Muscle layer of duodenum (tissue), 2 donors: ENCODE results near the gene NR3C2.

Source experiments
- H3K27ac ChIP-seq: one replicate; pipeline ENCODE4 v1.7.0; 2013; ENCODE audit warnings: mild to moderate bottlenecking, low read length
- H3K27me3 ChIP-seq: one replicate; pipeline ENCODE4 v1.7.0; 2013; ENCODE audit warnings: low read depth, mild to moderate bottlenecking, control low read depth, low read length
- H3K36me3 ChIP-seq, 2 donors: one replicate each; pipeline ENCODE4 v1.7.0; 2013; ENCODE audit warnings: low read length in 2 of 2, control low read depth in 1 of 2, mild to moderate bottlenecking in 1 of 2; ENCODE audit not compliant: insufficient read depth in 2 of 2, control insufficient read depth in 1 of 2
- H3K4me1 ChIP-seq, 2 donors: one replicate each; pipeline ENCODE4 v1.7.0; 2013; ENCODE audit warnings: low read length in 2 of 2, mild to moderate bottlenecking in 2 of 2, control low read depth in 1 of 2, moderate library complexity in 1 of 2; ENCODE audit not compliant: insufficient read depth in 2 of 2, control insufficient read depth in 1 of 2
- H3K4me3 ChIP-seq, 2 donors: one replicate each; pipeline ENCODE4 v1.7.0; 2013; ENCODE audit warnings: low read length in 2 of 2, low read depth in 1 of 2, mild to moderate bottlenecking in 1 of 2
- H3K9me3 ChIP-seq, 2 donors: one replicate each; pipeline ENCODE4 v1.7.0; 2013; ENCODE audit warnings: low read length in 2 of 2, control low read depth in 1 of 2, mild to moderate bottlenecking in 1 of 2; ENCODE audit not compliant: control insufficient read depth in 1 of 2
- donor health status: healthy.

The NR3C2 gene

DNA sequence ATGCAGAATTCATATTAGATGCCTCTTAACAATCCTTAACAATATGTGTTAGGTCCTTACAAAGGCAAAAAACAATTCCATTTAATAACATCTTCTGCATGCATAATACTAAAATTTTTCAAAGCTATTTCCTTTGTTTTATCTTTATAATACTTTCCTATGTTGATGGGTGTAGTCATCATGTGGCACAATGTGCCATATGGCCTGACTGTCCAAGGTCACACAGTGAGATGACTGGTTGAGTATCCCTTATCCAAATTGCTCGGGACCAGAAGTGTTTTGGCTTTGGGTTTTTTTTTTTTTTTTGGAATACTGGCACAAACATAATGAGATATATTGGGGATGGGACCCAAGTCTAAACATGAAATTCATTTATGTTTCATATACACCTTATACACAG lies 77.7 kb downstream of the NR3C2 start:
- no peak overlapping the region for H3K27ac ChIP-seq
- H3K36me3 ChIP-seq = no peaks in the 10 kb centered on the region
- H3K4me3 ChIP-seq = no peak overlapping the region
- peaks cover 0 to 9% of the 10 kb centered on the region in 2 donors for H3K4me1 ChIP-seq
- no peaks in the 10 kb centered on the region for H3K9me3 ChIP-seq
- H3K27me3 ChIP-seq = no peaks in the 10 kb centered on the region

DNA sequence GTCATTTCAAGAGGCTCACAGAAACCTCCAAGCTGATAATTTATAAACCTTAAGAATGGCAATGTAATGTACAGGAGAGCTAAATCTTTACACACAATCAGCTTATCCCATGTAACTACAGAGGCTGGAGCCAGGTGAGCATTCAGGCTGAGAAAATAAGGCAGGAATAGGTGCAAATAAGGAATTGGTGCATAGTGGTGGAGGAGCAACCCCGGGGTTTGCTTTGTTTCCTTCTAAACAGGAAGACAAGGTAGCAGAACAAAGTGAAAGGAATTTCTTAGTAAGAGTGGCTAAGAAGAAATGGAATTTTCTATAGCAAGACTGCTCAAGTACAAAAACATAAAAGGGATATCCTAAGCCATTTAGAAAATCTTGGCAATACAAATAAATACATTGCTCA lies 82.4 kb downstream of the NR3C2 start:
- H3K4me1 ChIP-seq = peaks cover 0 to 10% of the 10 kb centered on the region in 2 donors
- H3K27ac ChIP-seq = no peak overlapping the region
- no peaks in the 10 kb centered on the region for H3K27me3 ChIP-seq

DNA sequence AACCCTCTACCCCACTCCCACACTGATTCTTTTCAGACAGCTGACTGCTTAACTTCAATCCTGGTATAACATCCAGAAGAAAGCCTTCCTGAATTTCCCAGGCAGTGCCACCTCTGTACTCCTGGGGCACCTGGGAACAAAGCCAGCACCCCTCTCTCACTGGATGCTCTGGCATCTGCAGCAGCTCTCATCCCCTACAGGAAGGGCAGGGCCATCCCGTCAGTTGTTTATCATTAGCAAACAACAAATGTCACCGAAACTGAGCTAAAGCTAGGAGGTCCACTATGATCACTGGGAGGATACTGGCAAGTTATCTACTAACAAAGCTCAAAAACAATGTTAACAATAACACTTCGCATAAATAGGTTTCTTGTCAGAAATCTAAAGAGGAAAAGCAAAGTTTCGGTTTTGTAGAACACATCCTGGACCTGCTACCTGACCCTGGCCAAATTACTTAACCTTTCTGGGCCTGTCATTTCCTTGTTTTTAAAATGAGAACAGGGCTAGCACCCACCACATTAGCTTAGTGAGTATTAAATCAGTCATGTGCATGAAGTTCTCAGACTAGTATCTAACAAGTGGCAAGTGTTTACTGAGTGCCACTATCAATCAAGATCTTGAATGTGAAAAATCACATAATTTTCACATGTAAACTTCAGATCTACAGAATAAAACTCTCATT lies 86.6 kb downstream of the NR3C2 start:
- Histone ChIP-seq H3K27me3 (no peaks in the 10 kb centered on the region), H3K36me3 (no peaks in the 10 kb centered on the region), H3K9me3 (no peaks in the 10 kb centered on the region), H3K27ac (no peak overlapping the region), H3K4me3 (no peak overlapping the region), H3K4me1 (peaks cover 0 to 10% of the 10 kb centered on the region in 2 donors)

More for the DNA sequence above, 82.4 kb downstream of the NR3C2 start:
- Histone ChIP-seq H3K4me3 (no peak overlapping the region), H3K9me3 (no peaks in the 10 kb centered on the region), H3K36me3 (no peaks in the 10 kb centered on the region)

DNA sequence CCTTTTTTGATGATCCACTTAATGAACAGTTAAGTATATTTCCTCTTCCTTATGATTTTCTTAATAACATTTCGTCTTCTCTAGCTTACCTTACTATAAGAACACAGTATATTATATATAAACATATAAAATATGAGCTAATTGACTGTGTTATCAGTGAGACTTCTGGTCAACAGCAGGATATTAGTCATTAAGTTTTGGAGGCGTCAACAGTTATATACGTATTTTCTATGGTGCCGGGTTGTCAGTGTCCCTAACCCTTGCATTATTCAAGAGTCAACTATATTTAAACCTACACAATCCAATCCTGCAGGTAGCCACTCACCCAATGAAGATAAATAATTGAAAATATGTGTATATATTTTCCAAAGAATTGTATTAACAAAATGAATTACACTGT lies 88.0 kb downstream of the NR3C2 start:
- no peaks in the 10 kb centered on the region for H3K27me3 ChIP-seq
- H3K9me3 ChIP-seq = no peaks in the 10 kb centered on the region
- H3K27ac ChIP-seq = no peak overlapping the region
- no peak overlapping the region for H3K4me3 ChIP-seq
- peaks cover 0 to 10% of the 10 kb centered on the region in 2 donors for H3K4me1 ChIP-seq
- H3K36me3 ChIP-seq = no peaks in the 10 kb centered on the region

DNA sequence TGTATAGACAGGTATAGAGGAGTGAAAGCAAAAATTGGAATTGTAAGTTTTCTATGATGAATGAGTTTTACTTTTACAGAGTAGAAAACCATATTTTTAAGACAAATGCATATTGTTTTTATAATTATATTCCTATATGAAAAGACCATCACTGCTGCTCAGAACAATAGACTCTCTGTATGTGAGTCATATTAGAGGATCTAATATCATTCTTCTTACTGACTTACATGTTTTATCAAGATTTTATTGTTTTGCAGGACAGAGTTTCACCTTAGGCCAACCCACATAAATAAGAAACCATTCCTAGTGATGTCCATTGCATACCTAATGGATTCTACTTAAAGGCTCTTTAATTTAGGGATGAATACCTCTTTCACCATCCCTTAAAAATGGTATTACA lies 88.6 kb downstream of the NR3C2 start:
- H3K9me3 ChIP-seq = no peaks in the 10 kb centered on the region
- H3K4me3 ChIP-seq = no peak overlapping the region
- H3K27ac ChIP-seq = no peak overlapping the region
- no peaks in the 10 kb centered on the region for H3K36me3 ChIP-seq
- H3K4me1 ChIP-seq = peaks cover 0 to 10% of the 10 kb centered on the region in 2 donors
- no peaks in the 10 kb centered on the region for H3K27me3 ChIP-seq

DNA sequence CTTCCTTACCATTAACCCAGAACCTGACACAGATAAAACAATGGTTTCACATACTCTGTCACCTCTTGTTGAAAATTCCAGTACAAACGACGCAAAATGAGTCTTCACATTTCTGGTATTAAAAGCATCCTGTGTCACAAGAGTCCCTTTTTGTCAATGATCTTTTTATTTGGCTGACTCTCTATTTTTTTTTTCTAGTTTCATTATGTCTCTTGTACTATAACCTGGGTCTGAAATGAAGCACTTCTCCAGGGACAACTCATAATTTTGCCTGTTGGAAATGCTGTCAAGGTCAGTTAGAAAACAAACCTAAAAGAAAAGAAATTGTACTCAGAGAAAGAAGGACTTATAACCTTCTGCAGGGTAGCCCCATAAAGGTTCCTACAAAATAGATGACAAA lies 93.1 kb downstream of the NR3C2 start:
- Histone ChIP-seq H3K27ac (no peak overlapping the region), H3K4me3 (no peak overlapping the region), H3K27me3 (no peaks in the 10 kb centered on the region), H3K9me3 (no peaks in the 10 kb centered on the region), H3K36me3 (no peaks in the 10 kb centered on the region), H3K4me1 (peaks cover 8 to 17% of the 10 kb centered on the region in 2 donors)

DNA sequence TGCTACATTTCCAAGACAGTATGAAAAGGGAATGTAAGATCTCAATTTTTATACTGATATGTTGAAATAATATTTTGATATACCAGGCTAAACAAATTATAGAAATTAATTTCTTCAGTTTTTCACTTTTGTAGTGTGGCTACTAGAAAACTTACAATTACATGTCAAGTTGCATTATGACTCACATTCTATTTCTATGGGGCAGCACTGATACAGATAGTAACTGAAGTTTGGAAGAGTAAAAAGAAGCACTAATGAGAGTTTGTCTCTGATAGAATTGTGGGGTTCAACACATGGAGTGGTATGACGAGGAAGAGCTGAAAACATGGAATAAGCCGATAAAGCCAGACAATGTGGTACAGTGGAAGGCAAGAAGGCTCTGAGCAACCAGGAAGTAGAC lies 95.6 kb downstream of the NR3C2 start:
- no peaks in the 10 kb centered on the region for H3K36me3 ChIP-seq
- H3K4me1 ChIP-seq = peaks cover 8 to 17% of the 10 kb centered on the region in 2 donors
- H3K27ac ChIP-seq = no peak overlapping the region
- H3K9me3 ChIP-seq = no peaks in the 10 kb centered on the region
- no peak overlapping the region for H3K4me3 ChIP-seq
- H3K27me3 ChIP-seq = no peaks in the 10 kb centered on the region

DNA sequence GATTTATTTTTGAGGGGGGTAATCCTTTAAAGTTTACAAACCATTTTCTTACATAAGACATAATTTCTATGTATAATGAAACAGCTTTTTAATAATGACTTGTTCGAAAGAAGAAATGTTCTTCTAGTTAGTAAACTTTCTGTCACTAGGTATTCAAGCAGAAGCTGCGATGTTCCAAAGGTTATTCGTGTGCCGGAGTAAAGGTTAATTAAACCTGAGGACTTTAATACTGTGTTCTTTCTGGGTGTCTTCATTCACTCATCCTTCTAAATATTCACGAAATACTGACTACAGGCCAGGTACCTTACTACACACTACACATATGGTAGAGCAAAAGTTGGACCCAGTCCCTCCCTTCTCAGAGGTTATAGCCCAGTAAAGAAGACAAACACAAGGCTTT lies 96.7 kb downstream of the NR3C2 start:
- H3K4me3 ChIP-seq = no peak overlapping the region
- peaks cover 8 to 17% of the 10 kb centered on the region in 2 donors for H3K4me1 ChIP-seq
- H3K27me3 ChIP-seq = no peaks in the 10 kb centered on the region
- no peaks in the 10 kb centered on the region for H3K9me3 ChIP-seq
- H3K27ac ChIP-seq = no peak overlapping the region
- no peaks in the 10 kb centered on the region for H3K36me3 ChIP-seq

DNA sequence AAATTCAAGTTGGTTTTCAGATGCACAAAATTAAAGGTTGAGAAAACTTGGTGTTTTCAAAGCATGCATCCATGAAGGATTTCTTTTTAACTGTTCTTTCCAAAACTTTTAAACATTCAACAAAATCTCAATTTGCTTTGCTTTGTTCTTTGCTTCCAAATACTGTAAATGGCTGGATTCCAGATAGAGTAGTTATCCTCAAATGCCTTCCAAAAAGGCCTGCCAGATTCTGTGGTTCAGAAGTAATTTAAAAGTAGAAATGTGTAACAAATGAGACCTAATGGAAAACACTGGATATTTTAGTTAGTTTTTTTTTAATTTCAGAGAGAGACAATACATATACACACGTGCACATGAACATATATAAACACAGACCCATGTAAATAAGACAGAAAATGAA lies 97.3 kb downstream of the NR3C2 start:
- H3K27me3 ChIP-seq = no peaks in the 10 kb centered on the region
- no peak overlapping the region for H3K27ac ChIP-seq
- peaks cover 0 to 3% of the 10 kb centered on the region in 2 donors for H3K9me3 ChIP-seq
- no peak overlapping the region for H3K4me3 ChIP-seq
- H3K4me1 ChIP-seq = peaks cover 8 to 17% of the 10 kb centered on the region in 2 donors
- no peaks in the 10 kb centered on the region for H3K36me3 ChIP-seq

DNA sequence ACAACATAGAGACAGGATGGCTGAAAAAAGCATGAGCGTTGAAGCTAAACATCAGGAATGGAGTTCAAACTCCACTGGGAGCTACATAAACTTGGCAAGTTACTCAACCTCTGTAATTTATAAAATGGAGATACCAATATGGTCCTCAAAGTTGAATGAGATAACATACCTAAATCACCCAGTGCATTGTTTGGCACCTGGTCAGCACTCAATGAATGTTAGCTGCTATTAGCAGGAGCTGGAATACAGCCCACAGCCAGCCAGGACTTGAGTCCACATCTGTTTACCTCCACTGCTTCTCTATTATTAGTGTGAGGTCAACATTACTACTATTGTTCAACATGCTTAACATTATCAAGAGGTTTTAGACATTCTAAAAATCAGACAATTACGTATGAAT lies 97.9 kb downstream of the NR3C2 start:
- H3K27ac ChIP-seq = no peak overlapping the region
- peaks cover 8 to 17% of the 10 kb centered on the region in 2 donors for H3K4me1 ChIP-seq
- no peaks in the 10 kb centered on the region for H3K36me3 ChIP-seq
- H3K4me3 ChIP-seq = no peak overlapping the region
- H3K27me3 ChIP-seq = no peaks in the 10 kb centered on the region
- peaks cover 0 to 8% of the 10 kb centered on the region in 2 donors for H3K9me3 ChIP-seq

DNA sequence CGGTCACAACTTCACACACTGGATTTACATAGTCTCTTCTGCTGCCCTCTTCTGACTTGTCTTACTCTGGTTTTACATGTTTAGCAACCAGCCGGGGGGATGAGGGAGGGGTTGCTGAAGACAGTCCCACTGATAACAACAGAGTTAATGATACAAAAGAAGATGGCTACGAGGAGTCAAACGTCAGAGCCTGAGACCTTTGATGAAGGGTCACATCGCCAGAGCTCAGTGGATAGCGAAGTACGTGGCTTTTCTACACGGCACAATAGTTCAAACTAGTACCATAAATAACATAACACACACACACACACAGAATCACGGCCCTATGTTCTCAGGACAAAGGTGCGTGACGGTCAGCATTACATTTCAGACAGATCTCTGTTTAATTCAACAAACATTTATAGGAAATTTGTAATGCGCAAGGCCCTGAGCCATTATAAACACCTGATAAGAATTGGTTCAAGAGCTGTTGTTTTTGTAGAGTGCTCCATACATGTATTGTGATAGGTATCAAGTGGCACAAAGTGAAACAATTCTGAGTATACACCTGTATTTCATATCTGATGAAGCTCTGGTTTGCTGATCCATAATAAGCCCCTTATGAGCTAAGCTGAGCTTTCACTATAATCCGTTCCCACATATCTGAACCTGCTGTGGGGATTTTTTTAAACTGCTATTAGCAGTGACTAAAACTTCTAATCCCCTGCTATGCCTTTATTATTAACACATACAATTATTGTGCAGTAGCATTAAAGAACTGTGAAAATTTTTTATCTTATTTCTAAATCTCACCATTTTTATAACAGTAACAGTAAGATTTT lies 100.0 kb downstream of the NR3C2 start:
- no peak overlapping the region for H3K4me3 ChIP-seq
- H3K36me3 ChIP-seq = no peaks in the 10 kb centered on the region
- peaks cover 0 to 8% of the 10 kb centered on the region in 2 donors for H3K9me3 ChIP-seq
- no peaks in the 10 kb centered on the region for H3K27me3 ChIP-seq
- no peak overlapping the region for H3K27ac ChIP-seq
- H3K4me1 ChIP-seq = peaks cover 8 to 17% of the 10 kb centered on the region in 2 donors
